ENCODE measurements around the gene ARNT2. TPM values are rescaled to one million over a fixed set of nuclear protein-coding genes. Genes with fewer than 3 reads are reported as not detected.

ARNT2 gene
- total RNA-seq, 2 experiments from 2014 or later, result 0.34 TPM; not detected in 1

- Mint-ChIP-seq H3K4me1 (ENCODE audit: low read depth) (no peaks in the 10 kb centered on the region), H3K4me3 (no peak overlapping the region), H3K9me3 (no peaks in the 10 kb centered on the region), H3K36me3 (ENCODE audit: low read depth) (no peaks in the 10 kb centered on the region), H3K27ac (no peak overlapping the region), H3K27me3 (peaks cover 7% of the 10 kb centered on the region)
- CTCF ChIA-PET, result no interaction called here
- intact Hi-C loops (cut with micrococcal nuclease), result no loop called here
- ATAC-seq (no peak), DNase-seq (no peak)
- POLR2A ChIA-PET, result no interaction called here
- TF ChIP-seq CTCF (IDR thresholded peaks at IDR 0.05), result no peak
These were observed 29.7 kb upstream of the ARNT2 start for GRCh38 chr15:80374441-80374840.

- TF ChIP-seq CTCF (IDR thresholded peaks at IDR 0.05), result no peak
- H3K27ac Mint-ChIP-seq, result no peak overlapping the region
- H3K4me3 Mint-ChIP-seq, result no peak overlapping the region
- ATAC-seq (no peak), DNase-seq (no peak)
- no peaks in the 10 kb centered on the region for H3K36me3 Mint-ChIP-seq (ENCODE audit: low read depth)
- ChIA-PET POLR2A (no interaction called here), CTCF (no interaction called here)
- no peaks in the 10 kb centered on the region for H3K9me3 Mint-ChIP-seq
- H3K27me3 Mint-ChIP-seq, result peaks cover 12% of the 10 kb centered on the region
- H3K4me1 Mint-ChIP-seq (ENCODE audit: low read depth), result no peaks in the 10 kb centered on the region
- intact Hi-C loops (cut with micrococcal nuclease), result no loop called here
These were observed 28.0 kb upstream of the ARNT2 start for GRCh38 chr15:80375968-80376891.

- H3K4me1 Mint-ChIP-seq (ENCODE audit: low read depth), result no peaks in the 10 kb centered on the region
These were observed 24.5 kb upstream of the ARNT2 start for GRCh38 chr15:80379693-80380092.

GRCh38 chr15:80380154-80380553 lies 24.0 kb upstream of the ARNT2 start:
- H3K36me3 Mint-ChIP-seq (ENCODE audit: low read depth), result no peaks in the 10 kb centered on the region
- H3K27me3 Mint-ChIP-seq, result peaks cover 18% of the 10 kb centered on the region
- no peak overlapping the region for H3K4me3 Mint-ChIP-seq
- no peak for ATAC-seq
- H3K27ac Mint-ChIP-seq, result no peak overlapping the region
- H3K9me3 Mint-ChIP-seq, result no peaks in the 10 kb centered on the region
- no peak for DNase-seq
- ChIA-PET CTCF (no interaction called here), POLR2A (no interaction called here)
- intact Hi-C loops (cut with micrococcal nuclease), result no loop called here
- TF ChIP-seq CTCF (IDR thresholded peaks at IDR 0.05), result no peak
- H3K4me1 Mint-ChIP-seq (ENCODE audit: low read depth), result no peaks in the 10 kb centered on the region

More at GRCh38 chr15:80379693-80380092, 24.5 kb upstream of the ARNT2 start:
- H3K36me3 Mint-ChIP-seq (ENCODE audit: low read depth), result no peaks in the 10 kb centered on the region
- CTCF ChIA-PET, result no interaction called here
- POLR2A ChIA-PET, result no interaction called here
- H3K4me3 Mint-ChIP-seq, result no peak overlapping the region
- ATAC-seq (no peak), DNase-seq (no peak)
- TF ChIP-seq CTCF (IDR thresholded peaks at IDR 0.05), result no peak
- H3K27ac Mint-ChIP-seq, result no peak overlapping the region
- peaks cover 18% of the 10 kb centered on the region for H3K27me3 Mint-ChIP-seq
- intact Hi-C loops (cut with micrococcal nuclease), result no loop called here
- no peaks in the 10 kb centered on the region for H3K9me3 Mint-ChIP-seq

- no peak for DNase-seq
- CTCF ChIA-PET, result no interaction called here
- intact Hi-C loops (cut with micrococcal nuclease), result no loop called here
- TF ChIP-seq CTCF (IDR thresholded peaks at IDR 0.05), result no peak
- Mint-ChIP-seq H3K4me3 (no peak overlapping the region), H3K36me3 (ENCODE audit: low read depth) (no peaks in the 10 kb centered on the region), H3K27me3 (peaks cover 16% of the 10 kb centered on the region), H3K4me1 (ENCODE audit: low read depth) (no peaks in the 10 kb centered on the region), H3K9me3 (no peaks in the 10 kb centered on the region), H3K27ac (no peak overlapping the region)
- no peak for ATAC-seq
- POLR2A ChIA-PET, result no interaction called here
These were observed 21.9 kb upstream of the ARNT2 start for GRCh38 chr15:80382285-80382684.

All from activated CD8-positive, alpha-beta T cell treated with anti-CD3 and anti-CD28 coated beads for 36 hours (primary cell).